Stimulated activated naive B cell treated with anti-CD40 and anti-IgM and Interleukin-4, amounts not matched to agents 10 μg/mL and 1 μg/mL and 100 μg/mL, for 72 hours (primary cell): Measurements from ENCODE around the gene SCGB2B2.
"Not testable (repeated sequence)": the region's sequence is repeated elsewhere in the genome, so short reads cannot be mapped to it uniquely, and the experiment has no call there.

ENCODE experiments used
- ATAC-seq, 2 donors: fragments of 150-1000 bp; cut with Tn5 transposase; replicated peaks; 2 replicates each; pipeline ENCODE4 v1.10.0; 2021; ENCODE audit warnings: moderate library complexity in 1 of 2
- DNase-seq: peaks from one replicate; pipeline ENCODE4 v3.0.0; 2021
- H3K27ac Mint-ChIP-seq: one replicate; pipeline ENCODE4 v1.8.0; 2022; ENCODE audit warnings: mild to moderate bottlenecking, mixed read lengths
- H3K27me3 Mint-ChIP-seq, 2 donors: one replicate each; pipeline ENCODE4 v1.8.0; 2022; ENCODE audit warnings: mixed read lengths in 2 of 2
- H3K36me3 Mint-ChIP-seq, 2 donors: one replicate each; pipeline ENCODE4 v1.8.0; 2022; ENCODE audit warnings: mixed read lengths in 2 of 2, mild to moderate bottlenecking in 1 of 2
- H3K4me1 Mint-ChIP-seq, 2 donors: one replicate each; pipeline ENCODE4 v1.8.0; 2022; ENCODE audit warnings: mixed read lengths in 2 of 2, mild to moderate bottlenecking in 1 of 2
- H3K4me3 Mint-ChIP-seq, 2 donors: one replicate each; pipeline ENCODE4 v1.8.0; 2022; ENCODE audit warnings: mild to moderate bottlenecking in 2 of 2, mixed read lengths in 2 of 2, moderate library complexity in 1 of 2
- H3K9me3 Mint-ChIP-seq, 2 donors: one replicate each; pipeline ENCODE4 v1.8.0; 2022; ENCODE audit warnings: mixed read lengths in 2 of 2, mild to moderate bottlenecking in 1 of 2

SCGB2B2 gene, protein sequence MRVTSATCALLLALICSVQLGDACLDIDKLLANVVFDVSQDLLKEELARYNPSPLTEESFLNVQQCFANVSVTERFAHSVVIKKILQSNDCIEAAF

GRCh38 chr19:34676697-34677385, at the start of gene SCGB2B2:
Gene SCGB2B2, minus strand, starts transcription at chr19:34677159. Its CDS starts 82,596 bp downstream, at chr19:34594563.
- DNase-seq (no peak), ATAC-seq (peak; percentile 69 to 73)
- Mint-ChIP-seq H3K4me3 (peak within 1 kb of the TSS; percentile 92 to 99), H3K36me3 (peaks cover 32 to 51% of the 10 kb centered on the region in 2 donors), H3K27me3 (peaks cover 20 to 25% of the 10 kb centered on the region in 2 donors), H3K27ac (peak within 1 kb of the TSS; percentile 100), H3K4me1 (peaks cover 10 to 20% of the 10 kb centered on the region in 2 donors), H3K9me3 (peaks cover 5 to 7% of the 10 kb centered on the region in 2 donors)

DNA sequence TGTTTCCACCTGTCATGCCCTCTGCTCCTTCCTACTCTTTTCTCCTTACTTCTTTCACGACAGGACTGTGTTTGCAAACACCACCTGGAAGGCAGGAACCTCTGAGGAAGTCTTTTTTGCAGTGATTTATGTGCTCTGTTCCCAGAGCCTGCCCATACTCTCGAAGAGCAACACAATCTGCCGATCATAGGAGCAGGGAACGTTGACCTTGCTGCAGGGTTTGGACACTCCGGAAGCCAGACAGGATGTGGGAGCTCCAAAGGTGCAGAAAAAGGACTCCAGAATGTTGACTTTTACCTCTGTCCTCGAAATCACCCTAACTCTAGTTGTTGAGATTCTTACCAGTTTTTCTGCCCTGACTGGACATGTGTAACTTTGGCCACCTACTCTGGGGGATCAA, 48.4 kb upstream of the SCGB2B2 start:
- Mint-ChIP-seq H3K27me3 (peaks cover 47 to 62% of the 10 kb centered on the region in 2 donors), H3K9me3 (no peaks in the 10 kb centered on the region), H3K4me3 (no peak overlapping the region), H3K36me3 (no peaks in the 10 kb centered on the region), H3K4me1 (no peaks in the 10 kb centered on the region), H3K27ac (no peak overlapping the region)
- ATAC-seq = no peak
- DNase-seq = no peak

GRCh38 chr19:34722353-34722752, 45.4 kb upstream of the SCGB2B2 start:
- Mint-ChIP-seq H3K4me3 (no peak overlapping the region), H3K9me3 (no peaks in the 10 kb centered on the region), H3K27me3 (peaks cover 33 to 52% of the 10 kb centered on the region in 2 donors), H3K4me1 (no peaks in the 10 kb centered on the region), H3K27ac (no peak overlapping the region), H3K36me3 (no peaks in the 10 kb centered on the region)
- DNase-seq (no peak), ATAC-seq (no peak)

- DNase-seq (no peak), ATAC-seq (no peak)
- Mint-ChIP-seq H3K4me3 (no peak overlapping the region), H3K9me3 (peaks cover 13 to 14% of the 10 kb centered on the region in 2 donors), H3K27me3 (peaks cover 28 to 50% of the 10 kb centered on the region in 2 donors), H3K36me3 (peaks cover 6 to 9% of the 10 kb centered on the region in 2 donors), H3K27ac (no peak overlapping the region), H3K4me1 (peaks cover 0 to 4% of the 10 kb centered on the region in 2 donors)
These were observed 38.4 kb upstream of the SCGB2B2 start for GRCh38 chr19:34715357-34715756.

GRCh38 chr19:34713262-34713637, 36.3 kb upstream of the SCGB2B2 start:
- DNase-seq (no peak), ATAC-seq (no peak)
- Mint-ChIP-seq H3K9me3 (peaks cover 13 to 14% of the 10 kb centered on the region in 2 donors), H3K4me1 (peaks cover 0 to 4% of the 10 kb centered on the region in 2 donors), H3K36me3 (peaks cover 6 to 9% of the 10 kb centered on the region in 2 donors), H3K27me3 (peaks cover 34 to 64% of the 10 kb centered on the region in 2 donors), H3K27ac (no peak overlapping the region), H3K4me3 (no peak overlapping the region)

DNA sequence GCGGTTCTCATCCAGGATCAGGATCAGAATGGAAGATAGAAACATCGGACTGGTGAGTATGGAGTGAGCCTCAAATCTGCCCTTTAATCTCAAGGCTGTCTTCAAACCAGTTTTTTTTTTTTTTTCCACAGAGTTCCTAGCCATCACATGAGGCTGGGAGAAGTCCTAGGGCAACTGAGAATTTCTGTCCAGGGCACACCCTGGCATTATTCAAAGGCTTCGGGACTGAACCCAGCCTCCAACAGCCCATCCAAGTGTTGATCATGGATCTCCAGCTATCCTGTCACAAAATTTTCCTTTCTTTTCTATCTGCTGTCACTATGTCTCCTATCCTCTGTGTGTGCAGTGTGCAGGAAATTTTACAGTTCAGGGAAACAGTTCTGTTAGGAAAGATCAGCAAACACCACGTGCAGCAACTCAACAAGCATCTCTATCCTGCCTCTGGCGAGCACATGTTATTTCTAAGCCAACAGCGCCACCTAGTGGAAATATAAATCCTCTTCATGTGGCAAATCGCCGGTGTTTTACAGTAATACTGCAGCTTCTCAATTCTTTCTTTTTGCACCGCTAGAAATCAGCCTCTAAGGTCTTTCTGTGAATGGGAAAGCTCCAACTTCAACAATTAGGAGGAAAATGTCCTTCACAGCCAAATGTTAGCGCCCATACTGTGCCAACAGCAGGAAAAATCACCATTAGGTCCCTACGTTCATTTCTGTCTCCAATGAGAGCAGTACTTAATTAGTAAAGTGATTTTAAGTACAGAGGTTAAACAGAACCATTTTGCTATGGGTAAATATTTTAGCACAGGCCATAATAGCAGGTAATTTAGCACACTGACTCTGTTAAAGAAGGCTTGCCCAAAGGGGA, 35.7 kb upstream of the SCGB2B2 start:
- H3K36me3 Mint-ChIP-seq = peaks cover 6 to 9% of the 10 kb centered on the region in 2 donors
- no peak overlapping the region for H3K27ac Mint-ChIP-seq
- H3K9me3 Mint-ChIP-seq = peaks cover 13 to 14% of the 10 kb centered on the region in 2 donors
- H3K4me3 Mint-ChIP-seq = no peak overlapping the region
- peaks cover 34 to 64% of the 10 kb centered on the region in 2 donors for H3K27me3 Mint-ChIP-seq
- ATAC-seq (peak; percentile 77 to 80), DNase-seq (peak; percentile 46)
- H3K4me1 Mint-ChIP-seq = peaks cover 0 to 4% of the 10 kb centered on the region in 2 donors

DNA sequence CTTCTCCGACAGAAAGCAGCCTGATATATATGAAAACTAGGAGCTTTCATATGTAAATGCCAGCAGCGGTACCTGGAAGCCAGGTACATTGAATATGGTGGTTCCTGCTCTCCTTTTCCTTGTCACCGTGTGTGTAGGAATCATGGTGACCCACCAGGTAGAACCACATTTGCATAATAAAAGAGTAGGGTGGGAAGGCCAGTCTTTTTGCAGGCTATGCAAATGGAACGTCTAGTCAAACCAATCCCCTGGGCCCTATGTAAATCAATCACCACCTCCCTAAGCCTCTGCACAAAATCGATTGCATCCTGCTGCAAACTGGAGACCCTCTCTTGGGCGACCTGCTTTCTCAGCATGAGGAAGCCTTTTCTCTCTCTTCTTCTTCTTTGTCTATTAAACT, 34.9 kb upstream of the SCGB2B2 start:
- Mint-ChIP-seq H3K4me1 (peaks cover 0 to 4% of the 10 kb centered on the region in 2 donors), H3K27me3 (peaks cover 34 to 63% of the 10 kb centered on the region in 2 donors), H3K9me3 (peaks cover 13 to 14% of the 10 kb centered on the region in 2 donors), H3K4me3 (no peak overlapping the region), H3K27ac (no peak overlapping the region), H3K36me3 (peaks cover 6 to 9% of the 10 kb centered on the region in 2 donors)
- no peak for ATAC-seq
- DNase-seq = no peak

GRCh38 chr19:34707661-34708060, 30.7 kb upstream of the SCGB2B2 start:
- DNase-seq (no peak), ATAC-seq (no peak)
- Mint-ChIP-seq H3K9me3 (peaks cover 5 to 7% of the 10 kb centered on the region in 2 donors), H3K27ac (no peak overlapping the region), H3K36me3 (peaks cover 0 to 5% of the 10 kb centered on the region in 2 donors), H3K27me3 (peaks cover 39 to 74% of the 10 kb centered on the region in 2 donors), H3K4me3 (no peak overlapping the region), H3K4me1 (peaks cover 0 to 2% of the 10 kb centered on the region in 2 donors)

GRCh38 chr19:34692549-34692948, 15.6 kb upstream of the SCGB2B2 start:
- DNase-seq = no peak
- Mint-ChIP-seq H3K9me3 (peaks cover 2 to 6% of the 10 kb centered on the region in 2 donors), H3K27me3 (peaks cover 32 to 53% of the 10 kb centered on the region in 2 donors), H3K36me3 (peaks cover 0 to 2% of the 10 kb centered on the region in 2 donors), H3K4me3 (no peak overlapping the region), H3K4me1 (no peaks in the 10 kb centered on the region), H3K27ac (no peak overlapping the region)
- ATAC-seq = no peak

DNA sequence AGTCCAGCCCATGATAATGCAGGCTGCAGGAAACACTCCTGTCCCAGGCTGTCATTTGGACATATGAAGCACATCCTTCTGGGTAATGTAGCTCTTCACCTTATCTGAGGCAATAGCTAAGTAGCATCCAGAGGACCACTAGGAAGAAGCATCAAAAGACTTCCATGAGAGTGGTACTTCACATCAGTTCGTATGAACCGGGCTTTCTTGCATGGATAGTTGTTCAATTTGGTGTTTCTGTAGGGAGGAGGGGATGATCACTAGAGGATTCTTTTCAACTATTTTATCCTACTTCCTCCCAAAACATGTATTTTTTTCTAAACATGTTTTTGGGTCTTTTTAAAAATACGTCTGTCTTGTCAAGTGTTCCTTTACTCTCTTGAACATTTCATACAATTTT, 13.4 kb upstream of the SCGB2B2 start:
- no peak for DNase-seq
- Mint-ChIP-seq H3K27ac (no peak overlapping the region), H3K4me1 (no peaks in the 10 kb centered on the region), H3K4me3 (no peak overlapping the region), H3K36me3 (peaks cover 7 to 10% of the 10 kb centered on the region in 2 donors), H3K9me3 (peaks cover 15 to 17% of the 10 kb centered on the region in 2 donors), H3K27me3 (peaks cover 32 to 48% of the 10 kb centered on the region in 2 donors)
- no peak for ATAC-seq

- no peak for DNase-seq
- no peak for ATAC-seq
- no peaks in the 10 kb centered on the region for H3K4me1 Mint-ChIP-seq
- H3K4me3 Mint-ChIP-seq = no peak overlapping the region
- H3K9me3 Mint-ChIP-seq = peaks cover 21% of the 10 kb centered on the region in 2 donors
- H3K27ac Mint-ChIP-seq = no peak overlapping the region
- H3K27me3 Mint-ChIP-seq = peaks cover 21 to 32% of the 10 kb centered on the region in 2 donors
- peaks cover 21 to 23% of the 10 kb centered on the region in 2 donors for H3K36me3 Mint-ChIP-seq
These were observed 11.6 kb upstream of the SCGB2B2 start for GRCh38 chr19:34688592-34688991.

- Mint-ChIP-seq H3K36me3 (peaks cover 31 to 33% of the 10 kb centered on the region in 2 donors), H3K27ac (no peak overlapping the region), H3K4me1 (no peaks in the 10 kb centered on the region), H3K4me3 (no peak overlapping the region), H3K9me3 (peaks cover 21 to 26% of the 10 kb centered on the region in 2 donors), H3K27me3 (peaks cover 16 to 21% of the 10 kb centered on the region in 2 donors)
- no peak for ATAC-seq
- DNase-seq = no peak
These were observed 10.4 kb upstream of the SCGB2B2 start for GRCh38 chr19:34687348-34687747.

DNA sequence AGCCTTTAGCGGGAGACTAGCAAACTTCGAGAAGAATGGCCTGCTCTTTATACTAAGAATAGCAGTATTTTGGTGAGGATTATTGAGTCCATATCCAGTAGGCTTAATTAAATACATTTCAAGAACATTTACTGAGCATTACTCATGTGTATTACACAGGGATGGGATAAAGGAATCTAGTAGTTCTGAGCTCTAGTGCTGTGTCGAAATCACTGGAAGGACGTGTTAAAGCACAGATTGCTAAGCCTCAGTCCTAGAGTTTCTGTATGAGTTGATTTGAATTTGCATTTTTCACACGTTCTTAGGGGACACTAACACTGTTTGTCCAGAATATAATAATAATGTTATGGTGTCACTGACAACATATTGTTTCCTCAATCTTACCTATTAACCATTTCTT, 9.5 kb upstream of the SCGB2B2 start:
- ATAC-seq (no peak), DNase-seq (no peak)
- Mint-ChIP-seq H3K9me3 (peaks cover 21 to 26% of the 10 kb centered on the region in 2 donors), H3K36me3 (peaks cover 36 to 40% of the 10 kb centered on the region in 2 donors), H3K27ac (no peak overlapping the region), H3K27me3 (peaks cover 7 to 12% of the 10 kb centered on the region in 2 donors), H3K4me3 (no peak overlapping the region), H3K4me1 (no peaks in the 10 kb centered on the region)

- Mint-ChIP-seq H3K9me3 (peaks cover 21 to 26% of the 10 kb centered on the region in 2 donors), H3K36me3 (peaks cover 46 to 50% of the 10 kb centered on the region in 2 donors)
- not testable (repeated sequence) for H3K4me1 Mint-ChIP-seq, H3K27ac Mint-ChIP-seq, H3K27me3 Mint-ChIP-seq, H3K4me3 Mint-ChIP-seq, ATAC-seq, DNase-seq
These were observed 8.3 kb upstream of the SCGB2B2 start for GRCh38 chr19:34685266-34685665.
